OCI-LY3 (cell line): Measurements from ENCODE around the gene C1QTNF4.
A peak's percentile ranks its signal among the peaks of the same experiment; 100 is the strongest.
"Not testable (repeated sequence)": the region's sequence is repeated elsewhere in the genome, so short reads cannot be mapped to it uniquely, and the experiment has no call there.

Experiments
- H2AFZ ChIP-seq: fragments of 200-600, 300-600 bp; shearing (Covaris generic); 2 replicates; pipeline ENCODE4 v1.6.0; 2014; ENCODE audit warnings: antibody characterized with exemption, low read depth, low read length
- H3K27ac ChIP-seq: fragments of 200-600, 300-600 bp; sonication (generic); 2 replicates; pipeline ENCODE4 v1.5.1; 2014; ENCODE audit warnings: mild to moderate bottlenecking, low read length, moderate library complexity, mixed read lengths
- H3K27me3 ChIP-seq: fragments of 200-600, 300-600 bp; sonication (generic); 2 replicates; pipeline ENCODE4 v1.6.1; 2014; ENCODE audit warnings: low read depth, low read length, mixed read lengths
- H3K36me3 ChIP-seq: fragments of 200-600, 300-600 bp; sonication (generic); replicated peaks from 2 replicates; pipeline ENCODE3; 2014; ENCODE audit warnings: low read depth, low read length, mixed read lengths
- H3K4me1 ChIP-seq: fragments of 300-600, 200-600 bp; sonication (generic); 2 replicates; pipeline ENCODE4 v1.6.1; 2014; ENCODE audit warnings: low read length, mixed read lengths
- H3K4me2 ChIP-seq: fragments of 200-600, 300-600 bp; sonication (generic); 2 replicates; pipeline ENCODE4 v1.6.1; 2014; ENCODE audit warnings: low read length, mixed read lengths
- H3K4me3 ChIP-seq: fragments of 300-600, 200-600 bp; sonication (generic); 2 replicates; pipeline ENCODE4 v1.5.1; 2014; ENCODE audit warnings: antibody characterized with exemption, mild to moderate bottlenecking, low read length, moderate library complexity
- H3K79me2 ChIP-seq: fragments of 300-600, 200-600 bp; shearing (Covaris generic); 2 replicates; pipeline ENCODE4 v1.6.1; 2014; ENCODE audit warnings: mild to moderate bottlenecking, low read length, mixed read lengths
- H3K9ac ChIP-seq: fragments of 300-600, 200-600 bp; shearing (Covaris generic); 2 replicates; pipeline ENCODE4 v1.6.0; 2014; ENCODE audit warnings: mild to moderate bottlenecking, low read length, moderate library complexity
- H3K9me3 ChIP-seq: fragments of 200-600, 300-600 bp; shearing (Covaris generic); 2 replicates; pipeline ENCODE4 v1.6.1; 2014; ENCODE audit warnings: low read length, mixed read lengths; ENCODE audit not compliant: insufficient read depth
- H4K20me1 ChIP-seq: fragments of 200-600, 300-600 bp; sonication (generic); 2 replicates; pipeline ENCODE4 v1.6.1; 2016; ENCODE audit warnings: low read length, mixed read lengths; ENCODE audit not compliant: insufficient read depth
- CTCF ChIP-seq: fragments of 200-600, 300-600 bp; sonication (generic); IDR thresholded peaks from 2 replicates; pipeline ENCODE4 v1.5.1; 2014; ENCODE audit warnings: antibody characterized with exemption, low read length, low read depth
- EZH2phosphoT487 ChIP-seq: fragments of 200-600 bp; shearing (Covaris generic); IDR thresholded peaks from 2 replicates; pipeline ENCODE4 v1.6.1; 2018; ENCODE audit warnings: antibody characterized with exemption, mixed run types, low read depth

Gene C1QTNF4

DNA sequence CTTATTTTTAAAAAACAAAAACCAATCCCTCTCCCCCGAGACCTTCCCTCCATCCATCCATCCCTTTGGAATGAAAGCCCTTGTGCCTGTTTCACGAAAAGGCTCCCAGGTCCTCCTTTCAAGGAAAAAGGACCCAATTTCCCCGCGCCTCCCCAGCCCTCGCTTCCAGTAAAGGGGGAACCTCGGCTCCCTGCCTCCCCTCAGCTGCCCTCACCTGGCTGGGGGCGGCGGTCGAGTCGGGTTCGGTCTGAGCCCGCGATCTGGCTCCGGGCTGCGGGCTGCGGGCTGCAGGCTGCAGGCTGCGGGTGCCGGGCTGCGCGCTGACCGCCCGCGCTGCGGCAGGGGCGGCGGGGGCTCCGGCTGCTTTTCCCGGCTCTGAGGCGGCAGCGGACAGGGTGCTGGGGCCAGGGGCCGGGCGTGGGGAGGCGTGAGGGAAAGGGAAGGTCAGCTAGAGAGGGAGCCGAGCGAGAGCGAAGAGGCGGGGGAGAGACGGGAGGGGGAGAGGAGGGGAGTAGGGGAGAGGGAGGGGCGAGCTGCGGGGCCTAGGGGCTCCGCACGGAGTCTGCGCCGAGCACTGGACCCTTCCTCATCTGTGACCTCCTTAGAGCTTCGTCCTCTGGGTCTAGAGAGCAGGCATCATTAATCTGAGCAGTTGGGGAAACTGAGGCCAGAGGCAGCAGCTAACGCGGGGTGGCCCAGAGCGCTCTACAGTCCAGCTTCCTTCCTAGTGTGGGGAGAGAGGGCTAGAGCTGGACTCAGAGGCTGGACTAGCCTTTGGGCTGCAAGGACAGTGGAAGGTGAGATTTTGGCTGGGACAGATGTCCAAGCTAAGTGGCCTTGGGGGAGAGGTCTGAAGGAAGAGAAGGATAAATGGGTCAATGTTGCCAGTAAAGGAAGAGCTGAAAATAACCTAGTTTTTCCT lies at the start of gene C1QTNF4:
C1QTNF4 (minus strand) TSS at position 478 of the 922 bp plus-strand sequence. CDS start 3,601 bp downstream, outside the sequence.
- TF ChIP-seq CTCF (no peak), EZH2phosphoT487 (no peak)
- H3K36me3 ChIP-seq = no peaks in the 10 kb centered on the region
- no peaks in the 10 kb centered on the region for H3K79me2 ChIP-seq
- H3K9me3 ChIP-seq = no peaks in the 10 kb centered on the region
- H3K4me2 ChIP-seq = no peak within 1 kb of the TSS
- H3K27me3 ChIP-seq = no peaks in the 10 kb centered on the region
- no peak within 1 kb of the TSS for H3K27ac ChIP-seq
- H2AFZ ChIP-seq = no peak within 1 kb of the TSS
- H3K9ac ChIP-seq = no peak within 1 kb of the TSS
- H3K4me3 ChIP-seq = no peak within 1 kb of the TSS
- H4K20me1 ChIP-seq = no peaks in the 10 kb centered on the region
- no peaks in the 10 kb centered on the region for H3K4me1 ChIP-seq

DNA sequence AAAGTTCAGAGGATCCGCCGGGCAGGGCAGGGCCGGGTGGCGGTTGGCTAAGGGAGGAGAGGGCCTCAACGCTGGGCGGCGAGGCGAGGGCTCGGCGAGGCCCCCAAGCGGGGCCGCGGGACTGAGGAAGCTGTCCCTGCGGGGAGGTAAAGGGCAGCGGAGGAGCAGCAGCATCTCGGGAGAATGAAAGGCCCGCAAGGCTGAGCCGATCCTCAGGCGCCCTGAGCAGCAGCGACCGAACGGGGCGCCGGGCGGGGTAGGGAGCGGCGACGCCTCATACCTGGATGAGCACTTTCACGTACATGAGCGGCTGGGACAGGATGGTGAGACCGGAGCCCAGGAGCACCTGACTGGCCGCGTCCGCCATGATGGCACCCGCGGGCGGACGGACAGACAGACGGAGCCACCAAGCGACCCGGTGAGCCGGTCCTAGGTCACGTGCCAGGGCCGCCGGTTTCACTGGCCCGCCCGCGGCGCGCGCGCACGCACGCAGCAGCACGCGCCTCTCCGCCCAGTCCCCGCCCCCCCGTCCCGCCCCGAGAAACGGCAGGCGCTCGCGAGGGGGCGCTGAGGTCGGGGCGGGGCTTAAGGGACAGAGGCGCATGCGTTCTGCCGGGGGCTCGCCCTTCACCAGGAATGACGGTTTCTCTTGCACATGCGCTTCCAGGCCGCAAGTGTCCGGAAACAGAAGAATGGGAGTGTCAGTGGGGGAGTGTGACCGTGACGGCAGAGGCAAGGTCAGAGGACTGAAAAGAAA lies 48.1 kb upstream of the C1QTNF4 start, which contains the start of gene MTCH2:
MTCH2 (minus strand) TSS at position 461 of the 757 bp plus-strand sequence; CDS start at position 367, 94 bp downstream.
- peak within 1 kb of the TSS; percentile 86 for H3K9ac ChIP-seq
- H2AFZ ChIP-seq = peak within 1 kb of the TSS; percentile 80
- peaks cover 14% of the 10 kb centered on the region for H3K36me3 ChIP-seq
- peak within 1 kb of the TSS; percentile 73 for H3K4me2 ChIP-seq
- H4K20me1 ChIP-seq = no peaks in the 10 kb centered on the region
- peaks cover 14% of the 10 kb centered on the region for H3K4me1 ChIP-seq
- TF ChIP-seq EZH2phosphoT487 = no peak
- no peak for TF ChIP-seq CTCF
- H3K79me2 ChIP-seq = peaks cover 35% of the 10 kb centered on the region
- no peaks in the 10 kb centered on the region for H3K27me3 ChIP-seq
- peak within 1 kb of the TSS; percentile 70 for H3K27ac ChIP-seq
- no peaks in the 10 kb centered on the region for H3K9me3 ChIP-seq
- H3K4me3 ChIP-seq = peak within 1 kb of the TSS; percentile 90

GRCh38 chr11:47641600-47642098 lies 47.4 kb upstream of the C1QTNF4 start:
- peaks cover 35% of the 10 kb centered on the region for H3K79me2 ChIP-seq
- TF ChIP-seq CTCF = no peak
- no peaks in the 10 kb centered on the region for H4K20me1 ChIP-seq
- H3K4me2 ChIP-seq = peak overlapping the region; percentile 73
- peaks cover 14% of the 10 kb centered on the region for H3K4me1 ChIP-seq
- H3K36me3 ChIP-seq = peaks cover 14% of the 10 kb centered on the region
- peak overlapping the region; percentile 63; the same call in 1 of the 2 replicates for H2AFZ ChIP-seq
- H3K27ac ChIP-seq = peak overlapping the region; percentile 70
- H3K27me3 ChIP-seq = no peaks in the 10 kb centered on the region
- H3K4me3 ChIP-seq = peak overlapping the region; percentile 90
- peak overlapping the region; percentile 86 for H3K9ac ChIP-seq
- no peaks in the 10 kb centered on the region for H3K9me3 ChIP-seq

DNA sequence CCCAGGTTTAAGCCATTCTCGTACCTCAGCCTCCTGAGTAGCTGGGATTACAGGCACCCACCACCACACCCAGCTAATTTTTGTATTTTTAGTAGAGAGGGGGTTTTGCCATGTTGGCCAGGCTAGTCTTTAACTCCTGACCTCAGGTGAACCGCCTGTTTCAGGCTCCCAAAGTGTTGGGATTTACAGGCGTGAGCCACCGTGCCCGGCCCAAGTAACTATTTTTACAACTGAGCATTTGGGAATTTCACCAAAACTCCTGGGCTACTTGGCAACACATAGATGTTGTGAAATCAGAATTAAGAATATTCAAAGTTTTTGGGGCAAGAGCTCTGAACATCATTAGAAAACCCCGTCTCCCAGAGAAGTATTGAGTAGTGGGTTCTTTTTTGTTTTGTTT lies 46.3 kb upstream of the C1QTNF4 start:
- H3K27ac ChIP-seq, H3K9me3 ChIP-seq, H4K20me1 ChIP-seq, H3K4me2 ChIP-seq, H2AFZ ChIP-seq, H3K27me3 ChIP-seq, H3K4me3 ChIP-seq, H3K9ac ChIP-seq: not testable (repeated sequence)
- peaks cover 35% of the 10 kb centered on the region for H3K79me2 ChIP-seq
- peaks cover 14% of the 10 kb centered on the region for H3K36me3 ChIP-seq
- peaks cover 14% of the 10 kb centered on the region for H3K4me1 ChIP-seq

DNA sequence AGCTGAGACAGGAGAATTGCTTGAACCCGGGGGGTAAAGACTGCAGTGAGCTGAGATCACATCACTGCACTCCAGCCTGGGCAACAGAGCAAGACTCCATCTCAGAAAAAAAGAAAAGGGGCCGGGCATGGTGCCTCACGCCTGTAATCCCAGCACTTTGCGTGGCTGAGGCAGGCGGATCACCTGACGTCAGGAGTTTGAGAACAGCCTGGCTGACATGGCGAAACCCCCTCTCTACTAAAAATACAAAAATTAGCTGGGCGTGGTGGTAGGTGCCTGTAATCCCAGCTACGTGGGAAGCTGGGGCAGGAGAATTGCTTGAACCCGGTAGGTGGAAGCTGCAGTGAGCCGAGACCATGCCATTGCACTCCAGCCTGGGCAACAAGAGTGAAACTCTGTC lies 42.1 kb upstream of the C1QTNF4 start:
- H3K4me1 ChIP-seq, H3K27ac ChIP-seq, H3K9me3 ChIP-seq, H3K4me3 ChIP-seq, H2AFZ ChIP-seq, H3K27me3 ChIP-seq, H4K20me1 ChIP-seq, H3K9ac ChIP-seq, H3K4me2 ChIP-seq: not testable (repeated sequence)
- Histone ChIP-seq H3K79me2 (peaks cover 25% of the 10 kb centered on the region), H3K36me3 (peaks cover 33% of the 10 kb centered on the region)
